Measurements from ENCODE around the gene AKAP9.
"Not testable (repeated sequence)": the region's sequence is repeated elsewhere in the genome, so short reads cannot be mapped to it uniquely, and the experiment has no call there.

AKAP9 gene

GRCh38 chr7:91973639-91974038, 33.0 kb downstream of the AKAP9 start:
- DNase-seq (ENCODE audit: extremely low spot score) = no peak
- TF ChIP-seq CTCF (IDR thresholded peaks at IDR 0.05; ENCODE audit: control extremely low read depth, extremely low read depth, low read depth, missing control alignments) = no peak
- ChIA-PET CTCF (no interaction called here), POLR2A (no interaction called here)

GRCh38 chr7:91974066-91974465, 33.4 kb downstream of the AKAP9 start:
- POLR2A ChIA-PET = no interaction called here
- CTCF ChIA-PET = no interaction called here

GRCh38 chr7:91976743-91977142, 36.1 kb downstream of the AKAP9 start:
- no peak for DNase-seq (ENCODE audit: extremely low spot score)
- ChIA-PET POLR2A (no interaction called here), CTCF (interaction anchor here (0.9 to 1.5 kb wide), 2 partner anchors 14 to 29 kb away, joined by 3 read pairs; no protein-coding TSS in a partner anchor)
- TF ChIP-seq CTCF (IDR thresholded peaks at IDR 0.05; ENCODE audit: control extremely low read depth, extremely low read depth, low read depth, missing control alignments) = no peak

More at GRCh38 chr7:91974066-91974465, 33.4 kb downstream of the AKAP9 start:
- no peak for DNase-seq (ENCODE audit: extremely low spot score)
- TF ChIP-seq CTCF (IDR thresholded peaks at IDR 0.05; ENCODE audit: control extremely low read depth, extremely low read depth, low read depth, missing control alignments) = no peak

GRCh38 chr7:91979590-91979989, 38.9 kb downstream of the AKAP9 start:
- no peak for DNase-seq (ENCODE audit: extremely low spot score)
- ChIA-PET CTCF (no interaction called here), POLR2A (no interaction called here)
- TF ChIP-seq CTCF (IDR thresholded peaks at IDR 0.05; ENCODE audit: control extremely low read depth, extremely low read depth, low read depth, missing control alignments) = no peak

GRCh38 chr7:91982352-91982751, 41.7 kb downstream of the AKAP9 start:
- CTCF ChIA-PET = interaction anchor here (1.0 kb wide), 1 partner anchor 8 kb away, joined by 3 read pairs; no protein-coding TSS in a partner anchor
- DNase-seq (ENCODE audit: extremely low spot score); POLR2A ChIA-PET: not testable (repeated sequence)

- POLR2A ChIA-PET = no interaction called here
- no peak for DNase-seq (ENCODE audit: extremely low spot score)
- CTCF ChIA-PET = interaction anchor here (0.8 to 1.5 kb wide), 3 partner anchors 10 to 107 kb away, joined by 3 to 5 read pairs (median 3); partner anchors contain the start of gene MTERF1
- no peak for TF ChIP-seq CTCF (IDR thresholded peaks at IDR 0.05; ENCODE audit: control extremely low read depth, extremely low read depth, low read depth, missing control alignments)
Observed at GRCh38 chr7:91988213-91988612, 47.6 kb downstream of the AKAP9 start.

- POLR2A ChIA-PET = no interaction called here
Observed at GRCh38 chr7:91993976-91994375, 53.3 kb downstream of the AKAP9 start.

More at GRCh38 chr7:91993976-91994375, 53.3 kb downstream of the AKAP9 start:
- CTCF ChIA-PET = no interaction called here
- no peak for TF ChIP-seq CTCF (IDR thresholded peaks at IDR 0.05; ENCODE audit: control extremely low read depth, extremely low read depth, low read depth, missing control alignments)
- DNase-seq (ENCODE audit: extremely low spot score) = no peak

Data from GM10248 (cell line).